ENCODE measurements around the gene NT5C1B.

The NT5C1B gene

GRCh38 chr2:18599509-18600254, 10.3 kb upstream of the NT5C1B start:
- no peak for DNase-seq

DNA sequence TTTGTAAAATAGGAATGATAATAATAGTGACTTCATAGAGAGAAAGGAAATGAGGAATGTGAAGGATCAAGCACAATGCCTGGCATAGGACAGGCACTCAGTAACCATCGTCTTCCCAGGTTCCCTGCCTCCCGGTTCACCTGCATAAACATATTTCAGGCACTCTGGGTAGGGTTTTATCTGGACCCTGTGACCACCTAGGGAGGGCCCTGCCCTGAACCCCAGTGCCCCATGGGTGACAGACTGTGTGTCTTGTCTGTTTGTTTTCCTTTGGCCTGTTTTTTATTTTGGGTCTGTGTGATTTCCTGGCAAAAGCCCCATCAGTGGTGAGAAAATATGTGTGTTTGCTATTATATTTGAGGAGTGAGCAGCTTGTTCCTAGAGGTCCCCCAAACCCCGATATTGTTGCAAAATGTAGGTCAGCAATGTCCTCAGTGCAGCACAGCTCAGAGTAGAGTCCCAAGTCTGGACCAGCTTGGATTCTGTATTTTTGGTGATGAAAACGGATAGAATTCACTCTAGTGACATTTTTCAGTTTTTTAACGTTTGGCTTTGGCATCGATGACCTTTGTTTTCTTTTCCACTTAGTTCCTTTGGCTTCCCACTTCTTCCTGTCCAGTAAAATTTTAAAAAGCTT, 9.6 kb upstream of the NT5C1B start:
- DNase-seq = no peak

- DNase-seq = no peak
Measured at GRCh38 chr2:18597618-18598017, 8.2 kb upstream of the NT5C1B start.

DNA sequence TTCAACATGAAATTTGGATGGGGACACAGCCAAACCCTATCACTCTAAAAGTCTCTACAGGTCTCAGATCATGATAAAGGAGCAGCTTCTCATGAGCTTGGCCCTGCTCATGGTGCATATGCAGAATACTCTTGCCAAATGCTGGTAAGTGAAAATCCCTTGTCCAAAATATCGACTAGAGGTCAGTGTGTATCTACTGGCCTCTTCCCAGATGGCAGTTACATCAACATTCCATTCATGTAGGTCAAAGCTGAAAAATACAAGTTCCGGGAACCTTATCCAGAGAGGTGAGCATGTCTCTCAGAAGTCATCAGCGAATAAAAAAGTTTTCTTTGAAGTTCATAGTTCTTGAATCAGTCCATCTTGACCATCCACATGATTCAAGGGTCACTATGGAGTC, 7.6 kb upstream of the NT5C1B start:
- DNase-seq = no peak

DNA sequence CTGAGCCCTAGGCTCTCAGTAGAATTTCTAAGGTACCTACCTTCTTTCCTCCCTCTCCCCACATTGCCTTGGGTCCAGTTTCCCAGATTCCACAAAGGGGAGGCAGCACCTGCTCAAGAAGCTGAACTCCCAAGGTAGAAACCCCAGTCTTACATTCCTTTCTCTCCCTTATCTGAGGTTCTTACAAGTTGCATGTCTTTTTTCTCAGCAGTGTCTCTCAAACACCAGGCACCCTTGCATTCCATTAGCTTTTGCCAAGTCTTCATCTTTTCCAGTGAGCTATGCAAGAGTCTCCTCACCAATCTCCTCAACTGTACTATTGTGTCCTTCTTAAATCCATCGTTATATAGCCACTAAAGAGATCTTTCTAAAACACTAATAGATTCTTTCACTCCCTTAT, 4.1 kb upstream of the NT5C1B start:
- DNase-seq = no peak

DNA sequence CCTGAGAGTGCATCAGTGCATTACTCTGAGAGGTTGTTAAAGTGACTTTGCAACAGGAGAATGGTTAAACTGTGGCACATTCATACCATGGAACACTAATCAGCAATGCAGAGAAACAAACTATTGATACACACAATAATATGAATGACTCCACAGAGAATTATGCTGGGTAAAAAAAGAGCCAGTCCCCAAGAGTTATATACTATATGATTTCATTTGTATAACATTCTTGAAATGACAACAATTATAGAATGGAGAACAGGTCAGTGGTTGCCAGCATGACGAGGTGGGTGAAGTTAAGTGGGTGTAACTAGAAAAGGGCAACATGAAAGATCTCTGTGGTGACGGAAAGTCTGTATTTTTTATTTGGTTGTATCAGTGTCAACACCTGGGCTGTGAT, 3.0 kb upstream of the NT5C1B start:
- DNase-seq = no peak

- DNase-seq = no peak
Measured at GRCh38 chr2:18588802-18589201, 567 bp downstream of the NT5C1B start.

GRCh38 chr2:18588049-18588448, 1.3 kb downstream of the NT5C1B start:
- DNase-seq = no peak

GRCh38 chr2:18585526-18585925, 3.8 kb downstream of the NT5C1B start:
- DNase-seq = no peak

- no peak for DNase-seq
Measured at GRCh38 chr2:18584608-18584954, 4.8 kb downstream of the NT5C1B start.

DNA sequence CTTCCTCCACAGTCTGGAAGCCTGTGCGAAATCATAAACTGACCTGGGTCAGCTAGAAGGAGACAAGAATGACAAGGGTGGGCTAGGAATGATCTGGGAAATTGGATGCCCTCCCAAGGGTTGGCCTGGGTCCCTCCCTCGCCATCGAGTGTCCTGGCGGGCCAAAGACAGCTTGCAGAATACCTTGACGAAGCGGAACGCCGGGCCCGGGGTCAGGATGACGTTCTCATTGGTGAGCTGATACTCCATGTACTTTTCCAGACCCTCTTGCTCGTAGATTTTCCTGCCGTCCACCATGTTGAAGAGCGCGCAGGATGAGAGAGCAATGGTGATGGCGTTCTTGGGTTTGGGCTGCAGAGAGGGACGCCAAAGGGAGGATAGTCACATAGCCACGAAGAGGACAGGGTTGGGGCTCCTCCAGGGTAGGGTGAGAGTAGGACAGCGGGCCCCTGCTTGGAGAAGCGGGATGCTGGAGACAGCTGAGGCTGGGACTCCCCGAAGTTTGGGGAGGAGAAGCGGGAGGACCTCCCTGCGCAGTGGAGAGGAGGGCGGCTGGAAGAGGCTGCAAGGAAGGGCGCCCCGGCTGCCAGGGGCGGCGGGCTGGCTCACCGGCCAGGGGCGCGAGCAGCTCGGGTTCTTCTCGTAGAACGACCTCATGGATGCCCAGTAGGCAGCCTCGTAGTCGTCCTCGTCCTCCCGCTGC, 5.3 kb downstream of the NT5C1B start:
- DNase-seq = no peak

DNA sequence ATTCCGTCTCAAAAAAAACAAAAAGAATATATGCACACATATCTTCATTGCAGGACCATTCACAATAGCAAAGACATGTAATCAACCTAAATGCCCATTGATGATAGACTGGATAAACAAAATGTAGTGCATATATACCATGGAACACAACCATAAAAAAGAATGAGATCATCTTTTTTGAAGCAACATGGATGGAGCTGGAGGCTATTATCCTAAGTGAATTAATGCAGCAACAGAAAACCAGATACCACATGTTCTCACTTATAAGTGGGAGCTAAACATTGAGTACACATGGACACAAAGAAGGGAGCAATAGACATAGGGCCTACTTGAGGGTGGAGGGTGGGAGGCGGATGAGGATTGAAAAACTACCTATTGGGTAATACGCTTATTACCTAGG, 8.8 kb downstream of the NT5C1B start:
- DNase-seq = no peak

GRCh38 chr2:18578033-18578432, 11.3 kb downstream of the NT5C1B start:
- DNase-seq = no peak

GRCh38 chr2:18566145-18566769, 23.1 kb downstream of the NT5C1B start:
- peak; percentile 27 for DNase-seq

DNA sequence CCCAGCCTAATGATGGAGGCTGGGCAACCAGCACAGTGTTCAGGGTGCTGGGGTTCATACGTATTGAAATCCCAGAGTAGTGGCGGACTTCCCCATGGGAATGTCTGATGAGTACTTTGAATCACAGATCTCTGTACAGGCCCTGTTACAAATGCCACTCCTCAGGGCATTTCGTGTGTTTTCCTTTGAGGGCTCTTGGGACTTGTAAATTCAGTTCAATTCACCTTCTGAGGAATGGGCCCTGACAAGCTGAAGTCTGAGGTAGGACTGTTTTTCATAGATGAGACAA, 28.6 kb downstream of the NT5C1B start:
- DNase-seq = no peak

DNA sequence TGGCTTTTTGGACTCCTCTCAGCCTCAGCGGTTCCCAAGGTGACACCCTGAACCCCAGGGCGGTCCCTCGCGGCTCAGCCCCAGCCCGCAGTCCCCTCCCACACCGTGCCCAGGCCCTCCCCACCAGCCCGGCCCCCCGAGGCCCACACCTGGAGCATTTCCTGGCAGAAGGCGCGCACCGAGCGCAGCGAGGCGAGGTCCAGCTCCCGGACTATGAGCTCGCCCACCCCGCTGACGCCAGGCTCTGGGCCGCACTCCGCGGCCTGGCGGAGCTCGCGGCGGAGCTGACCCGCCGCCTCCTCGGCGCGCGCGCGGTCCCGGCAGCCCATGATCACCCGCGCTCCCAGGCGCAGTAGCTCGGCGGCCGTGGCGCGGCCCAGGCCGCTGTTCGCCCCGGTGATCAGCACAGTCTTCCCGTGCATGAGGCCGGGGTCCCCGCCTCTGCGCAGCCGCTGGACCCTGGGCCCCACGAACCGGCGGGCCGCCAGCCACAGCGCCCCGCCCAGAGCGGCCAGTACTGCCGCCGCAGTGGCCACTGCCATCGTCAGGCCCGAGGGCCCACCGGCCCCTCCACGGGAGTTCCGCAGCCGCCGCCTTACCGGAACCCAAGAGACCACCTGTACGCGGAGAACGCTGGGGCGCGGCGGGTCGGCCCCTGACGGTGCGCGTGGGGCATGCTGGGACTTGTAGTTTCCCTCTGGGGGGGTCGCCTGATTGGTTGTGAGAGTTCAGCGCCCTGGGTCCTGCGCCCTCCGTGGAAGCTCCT, 29.2 kb downstream of the NT5C1B start, which contains the start of gene RDH14:
TSS of gene RDH14 (minus strand) at position 623 of the 766 bp plus-strand sequence. CDS start at position 542, 81 bp downstream.
- DNase-seq = peak; percentile 97

DNA sequence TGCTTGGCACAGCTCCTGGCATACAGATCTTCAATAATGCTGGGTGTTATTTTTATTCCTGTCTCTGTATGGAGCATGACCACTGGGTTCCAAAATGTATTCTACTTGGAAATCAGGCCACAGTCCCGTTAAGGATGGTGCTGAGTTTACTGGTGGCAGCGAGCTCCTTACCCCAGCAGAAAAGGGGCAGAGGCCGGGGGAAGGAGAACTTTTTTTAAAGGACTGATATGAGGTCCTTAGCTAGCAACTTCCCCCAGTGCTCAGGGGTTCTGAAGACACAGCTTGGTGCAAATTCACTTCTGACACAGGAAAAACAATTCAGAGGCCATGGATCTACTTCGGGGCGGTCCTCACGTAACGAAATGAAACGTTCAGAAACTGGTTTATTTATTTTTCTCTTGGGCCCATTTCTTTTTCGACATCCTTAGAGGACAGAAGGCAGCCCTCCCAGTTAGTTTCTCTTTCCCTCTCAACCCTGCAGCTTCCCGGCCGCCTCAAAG, 29.8 kb downstream of the NT5C1B start:
- no peak for DNase-seq

GRCh38 chr2:18558458-18558857, 30.9 kb downstream of the NT5C1B start:
- peak; percentile 22 for DNase-seq

DNA sequence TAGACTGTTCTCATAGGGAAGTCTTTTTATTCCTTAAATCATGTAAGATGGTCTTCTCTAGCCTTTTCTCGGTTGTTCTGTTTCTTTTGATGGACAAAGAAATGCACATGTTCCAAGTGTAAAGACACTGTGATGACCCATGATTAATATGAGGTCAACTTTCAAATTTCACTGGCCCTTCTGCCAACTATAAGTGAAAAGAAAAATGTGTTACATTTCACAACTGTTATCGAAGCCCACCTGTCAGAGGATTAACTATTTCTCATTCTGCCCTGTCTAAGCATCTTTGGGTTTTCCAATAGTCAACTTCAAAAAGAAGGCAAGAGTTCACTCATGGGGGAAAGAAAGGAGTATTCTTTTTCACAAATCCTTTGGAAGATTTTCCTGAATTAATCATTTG, 32.2 kb downstream of the NT5C1B start:
- no peak for DNase-seq

GRCh38 chr2:18552351-18553077, 36.9 kb downstream of the NT5C1B start:
- no peak for DNase-seq

GRCh38 chr2:18551623-18552022, 37.7 kb downstream of the NT5C1B start:
- DNase-seq = no peak

GRCh38 chr2:18551169-18551568, 38.2 kb downstream of the NT5C1B start:
- no peak for DNase-seq

All from hematopoietic multipotent progenitor cell treated with erythropoietin and hydrocortisone succinate and interleukin-3 and kit ligand, for 4 days (in vitro differentiated cells).